ENCODE data around the gene CD200.

- TF ChIP-seq POLR2A (IDR thresholded peaks at IDR 0.05) (no peak), CTCF (IDR thresholded peaks at IDR 0.05) (no peak)
Measured at GRCh38 chr3:112308151-112308911, 24.6 kb upstream of the CD200 start.

Data from body of pancreas (tissue), 4 donors.